OCI-LY7 (cell line): ENCODE data around the gene RNF222. TPM values are rescaled to one million over a fixed set of nuclear protein-coding genes. Genes with fewer than 3 reads are reported as not detected.

Experiments used
- BruUV-seq: library from RNA; stranded (reverse); fragments of 400-500 nt; replicated peaks from 2 replicates; lab custom pipeline; 2021; lab: Mats Ljungman, UMichigan
- CTCF ChIA-PET: fragments of 300-600 bp; sonication (Branson Sonifier 250); formaldehyde crosslinking; loops from one replicate; lab custom pipeline; 2022; ENCODE audit warnings: antibody characterized with exemption; ENCODE audit not compliant: unreplicated experiment; lab: Charles Lee
- POLR2A ChIA-PET: fragments of 300-600 bp; sonication (Branson Sonifier 250); formaldehyde crosslinking; loops from one replicate; lab custom pipeline; 2022; ENCODE audit warnings: antibody characterized with exemption; lab: Charles Lee
- DNase-seq: peaks from one replicate; pipeline ENCODE4 v3.0.0-alpha.2; 2015; ENCODE audit warnings: low spot score
- H2AFZ ChIP-seq: fragments of 200-600 bp; sonication (generic), shearing (Covaris generic); 2 replicates; pipeline ENCODE4 v1.6.1; 2014; ENCODE audit warnings: mild to moderate bottlenecking, antibody characterized with exemption, low read length, moderate library complexity
- H3K27ac ChIP-seq: fragments of 200-600 bp; sonication (generic); 2 replicates; pipeline ENCODE4 v1.5.1; 2014; ENCODE audit warnings: mixed run types, low read depth, mild to moderate bottlenecking, moderate library complexity, low read length, inconsistent platforms; ENCODE audit not compliant: poor library complexity, severe bottlenecking
- H3K36me3 ChIP-seq: fragments of 200-600 bp; sonication (generic); 2 replicates; pipeline ENCODE4 v1.6.1; 2014; ENCODE audit warnings: mild to moderate bottlenecking, antibody characterized with exemption, low read length, moderate library complexity, mixed read lengths; ENCODE audit not compliant: insufficient read depth
- H3K4me1 ChIP-seq: fragments of 200-600 bp; sonication (generic); 2 replicates; pipeline ENCODE4 v1.5.1; 2014; ENCODE audit warnings: mild to moderate bottlenecking, low read length; ENCODE audit not compliant: insufficient read depth, poor library complexity, severe bottlenecking
- H3K4me2 ChIP-seq: fragments of 200-600 bp; sonication (generic); 2 replicates; pipeline ENCODE4 v1.6.1; 2014; ENCODE audit warnings: mild to moderate bottlenecking, low read length
- H3K4me3 ChIP-seq: fragments of 200-600 bp; sonication (generic); 2 replicates; pipeline ENCODE4 v1.5.1; 2014; ENCODE audit warnings: mild to moderate bottlenecking, low read depth, low read length; ENCODE audit not compliant: poor library complexity, severe bottlenecking
- H3K79me2 ChIP-seq: fragments of 200-600 bp; sonication (generic); 2 replicates; pipeline ENCODE4 v1.6.1; 2016; ENCODE audit warnings: low read depth, mild to moderate bottlenecking, low read length, moderate library complexity, mixed read lengths; ENCODE audit not compliant: insufficient read depth
- H3K9me2 ChIP-seq: fragments of 200-600 bp; sonication (generic); 2 replicates; pipeline ENCODE4 v1.6.1; 2016; ENCODE audit warnings: mild to moderate bottlenecking, low read length, mixed read lengths; ENCODE audit not compliant: insufficient read depth
- H3K9me3 ChIP-seq: fragments of 200-600 bp; sonication (generic); 2 replicates; pipeline ENCODE4 v1.6.1; 2014; ENCODE audit warnings: mild to moderate bottlenecking, mixed run types, low read length, mixed read lengths
- H4K20me1 ChIP-seq: fragments of 200-600 bp; sonication (generic); 2 replicates; pipeline ENCODE4 v1.6.1; 2014; ENCODE audit warnings: mild to moderate bottlenecking, antibody characterized with exemption, low read length, moderate library complexity, mixed read lengths; ENCODE audit not compliant: insufficient read depth
- CTCF ChIP-seq: fragments of 200-600 bp; sonication (generic); conservative IDR thresholded peaks from 2 replicates; pipeline ENCODE4 v1.5.1; 2014; ENCODE audit warnings: mild to moderate bottlenecking, antibody characterized with exemption, low read length, moderate library complexity, mixed read lengths
- EZH2phosphoT487 ChIP-seq: fragments of 200-600 bp; sonication (generic); IDR thresholded peaks from 2 replicates; pipeline ENCODE4 v1.6.1; 2018; ENCODE audit warnings: low read depth, borderline replicate concordance, mild to moderate bottlenecking, mixed run types, antibody characterized with exemption, low read length, moderate library complexity, mixed read lengths
- intact Hi-C: fragments of 100-400 bp; cut with micrococcal nuclease; formaldehyde crosslinking; loops from one replicate; pipeline ENCODE4 v1.10.0; 2022; ENCODE audit not compliant: unreplicated experiment
- total RNA-seq, 2 experiments: library from RNA; depleted of rRNA in 1 of 2; stranded (reverse); fragments of >200 nt in 1 of 2; shearing (Covaris generic) in 1 of 2; gene quantifications; 2 replicates each; pipeline ENCODE4 v1.2.3, GENCODE V29; 2014 to 2022

The RNF222 gene
- total RNA-seq, 2 experiments from 2014 or later: 0.06 to 0.15 TPM

DNA sequence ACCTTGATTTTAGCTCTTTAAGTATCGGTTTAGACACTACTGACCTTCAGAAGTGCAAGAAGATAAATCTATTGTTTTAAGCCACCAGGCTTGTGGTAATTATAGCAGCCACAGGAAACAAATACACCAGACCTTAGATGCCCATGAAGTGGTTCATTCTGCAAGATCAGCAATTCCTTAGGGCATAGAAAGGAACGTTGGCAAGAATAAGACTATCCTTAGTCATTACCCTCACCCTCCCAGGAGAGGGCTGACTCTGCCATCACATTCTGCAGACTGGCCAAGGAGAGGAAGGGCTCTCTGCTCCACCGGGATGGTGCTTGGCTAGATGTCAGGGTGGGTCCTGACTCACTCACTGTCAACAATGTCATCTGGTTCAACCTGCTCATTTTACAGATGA, 23.9 kb upstream of the RNF222 start:
- Histone ChIP-seq H3K79me2 (no peaks in the 10 kb centered on the region), H3K36me3 (no peaks in the 10 kb centered on the region), H3K4me1 (no peaks in the 10 kb centered on the region), H3K9me2 (no peaks in the 10 kb centered on the region), H3K9me3 (no peaks in the 10 kb centered on the region), H3K4me3 (no peak overlapping the region), H3K27ac (no peak overlapping the region), H2AFZ (no peak overlapping the region), H4K20me1 (no peaks in the 10 kb centered on the region), H3K4me2 (no peak overlapping the region)
- POLR2A ChIA-PET: no interaction called here
- TF ChIP-seq EZH2phosphoT487 (no peak), CTCF (no peak)
- no peak for DNase-seq
- CTCF ChIA-PET: no interaction called here
- intact Hi-C loops: no loop called here
- BruUV-seq: no TSS peak

GRCh38 chr17:8420041-8420934, 22.7 kb upstream of the RNF222 start:
- no peak overlapping the region for H3K4me3 ChIP-seq
- H4K20me1 ChIP-seq: no peaks in the 10 kb centered on the region
- H3K9me3 ChIP-seq: no peaks in the 10 kb centered on the region
- DNase-seq: no peak
- intact Hi-C loops: no loop called here
- H3K4me1 ChIP-seq: no peaks in the 10 kb centered on the region
- BruUV-seq: no TSS peak
- H2AFZ ChIP-seq: no peak overlapping the region
- no peaks in the 10 kb centered on the region for H3K79me2 ChIP-seq
- TF ChIP-seq EZH2phosphoT487: no peak
- no peaks in the 10 kb centered on the region for H3K9me2 ChIP-seq
- no peak overlapping the region for H3K27ac ChIP-seq
- ChIA-PET CTCF (no interaction called here), POLR2A (interaction anchor here (0.5 to 1.0 kb wide), 2 partner anchors 96 to 623 kb away, joined by 4 read pairs; no protein-coding TSS in a partner anchor)
- H3K36me3 ChIP-seq: no peaks in the 10 kb centered on the region
- H3K4me2 ChIP-seq: no peak overlapping the region

DNA sequence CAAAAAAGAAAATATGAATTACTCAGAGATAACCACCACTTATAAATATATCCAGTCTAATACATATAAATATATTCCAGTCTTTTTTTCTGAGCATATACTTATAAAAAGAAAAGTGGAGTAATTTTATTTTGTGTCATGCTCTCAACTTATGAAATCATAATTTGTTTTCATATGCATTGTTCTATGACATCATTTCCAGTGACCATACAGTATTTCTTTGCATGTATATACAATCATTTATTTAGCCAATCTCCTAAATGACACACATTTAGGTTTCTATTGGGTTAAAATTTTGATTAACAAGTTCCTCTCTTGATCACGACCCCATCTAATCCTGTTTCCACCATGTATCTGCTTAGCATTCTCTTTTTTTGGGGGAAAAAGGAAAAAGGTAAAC, 21.7 kb upstream of the RNF222 start:
- POLR2A ChIA-PET: interaction anchor here (0.5 kb wide), 1 partner anchor 622 kb away, joined by 4 read pairs; no protein-coding TSS in a partner anchor
- Histone ChIP-seq H3K79me2 (no peaks in the 10 kb centered on the region), H3K9me3 (no peaks in the 10 kb centered on the region), H2AFZ (no peak overlapping the region), H3K27ac (no peak overlapping the region), H3K36me3 (no peaks in the 10 kb centered on the region), H3K4me2 (no peak overlapping the region), H3K4me1 (no peaks in the 10 kb centered on the region), H4K20me1 (no peaks in the 10 kb centered on the region), H3K9me2 (no peaks in the 10 kb centered on the region), H3K4me3 (no peak overlapping the region)
- CTCF ChIA-PET: no interaction called here
- DNase-seq: no peak
- BruUV-seq: no TSS peak
- TF ChIP-seq EZH2phosphoT487: no peak
- no peak for TF ChIP-seq CTCF
- intact Hi-C loops: no loop called here
